Gastroesophageal sphincter (tissue), 4 donors: ENCODE results near the gene UMODL1. TPM values are rescaled to one million over a fixed set of nuclear protein-coding genes. Genes with fewer than 3 reads are reported as not detected.

ENCODE experiments used
- ATAC-seq: fragments of 150-250 bp; one replicate; pipeline ENCODE4 v1.9.1; 2016; ENCODE audit warnings: mild to moderate bottlenecking, moderate library complexity
- H3K27ac ChIP-seq, 4 donors: fragments of 200-600 bp; sonication (generic) in 3 of 4; 1 replicate in 3 of 4; 2 replicates in 1 of 4; pipeline ENCODE4 v1.5.1; 2016 to 2019
- H3K27me3 ChIP-seq: fragments of 200-600 bp; sonication (generic); one replicate; pipeline ENCODE4 v1.5.1; 2019
- H3K36me3 ChIP-seq, 2 donors: fragments of 200-600 bp; sonication (generic); one replicate each; pipeline ENCODE4 v1.5.1; 2019; ENCODE audit warnings: control low read depth in 1 of 2
- H3K4me1 ChIP-seq, 3 donors: fragments of 200-600 bp; sonication (generic); 1 replicate in 2 of 3; 2 replicates in 1 of 3; pipeline ENCODE4 v1.5.1; 2016 to 2019; ENCODE audit warnings: control low read depth in 2 of 3
- H3K4me3 ChIP-seq, 2 donors: fragments of 200-600 bp; sonication (generic); one replicate each; pipeline ENCODE4 v1.5.1; 2019; ENCODE audit warnings: mild to moderate bottlenecking in 1 of 2, moderate library complexity in 1 of 2
- H3K9me3 ChIP-seq, 3 donors: fragments of 200-600 bp; sonication (generic); one replicate each; pipeline ENCODE4 v1.5.1; 2017 to 2019; ENCODE audit warnings: control low read depth in 2 of 3
- CTCF ChIP-seq, 4 experiments: fragments of 200-600 bp in 2 of 4; fragments of 450-650 bp in 2 of 4; sonication (generic) in 1 of 4; IDR thresholded peaks; one replicate each; pipeline ENCODE4 v1.5.1; 2017 to 2019; ENCODE audit warnings: antibody characterized with exemption in 4 of 4, mild to moderate bottlenecking in 2 of 4, moderate library complexity in 2 of 4
- EP300 ChIP-seq: sonication (generic); formaldehyde crosslinking; IDR thresholded peaks from one replicate; pipeline ENCODE4 v1.6.1; 2017; ENCODE audit warnings: antibody characterized with exemption, mild to moderate bottlenecking
- POLR2A ChIP-seq, 2 donors: fragments of 450-650 bp; IDR thresholded peaks; one replicate each; pipeline ENCODE4 v1.6.1; 2017; ENCODE audit warnings: antibody characterized with exemption in 2 of 2, mild to moderate bottlenecking in 2 of 2, moderate library complexity in 1 of 2
- POLR2AphosphoS5 ChIP-seq: sonication (generic); formaldehyde crosslinking; IDR thresholded peaks from one replicate; pipeline ENCODE4 v1.6.1; 2017; ENCODE audit warnings: antibody characterized with exemption
- WGBS, 2 donors: methylation state at CpG; one replicate each; pipeline ENCODE4 v1.1.5; 2018; ENCODE audit warnings: low coverage in 1 of 2; 5-methylcytosine and 5-hydroxymethylcytosine counted together
- total RNA-seq, 4 donors: library from RNA; depleted of rRNA; stranded (reverse); fragments of >200 nt; gene quantifications; one replicate each; pipeline ENCODE4 v1.1.0, GENCODE V29; 2016

UMODL1 gene
- total RNA-seq, 4 donors from 2014 or later, result not detected

GRCh38 chr21:42039470-42039901, 31.6 kb upstream of the UMODL1 start:
- TF ChIP-seq EP300, result no peak
- TF ChIP-seq POLR2AphosphoS5, result peak; percentile 73
- TF ChIP-seq CTCF (IDR thresholded peaks at IDR 0.05), result no peak
- Histone ChIP-seq H3K4me1 (peaks cover 0 to 7% (median 0%) of the 10 kb centered on the region in 3 donors), H3K27me3 (no peaks in the 10 kb centered on the region), H3K9me3 (peaks cover 0 to 4% (median 0%) of the 10 kb centered on the region in 3 donors), H3K4me3 (no peak overlapping the region), H3K27ac (no peak overlapping the region), H3K36me3 (no peaks in the 10 kb centered on the region)
- 28 to 33% methylated on average over 2 to 3 of the region's 5 CpGs for WGBS, 2 donors
- peak; percentile 77 for ATAC-seq

GRCh38 chr21:42039911-42040351, 31.2 kb upstream of the UMODL1 start:
- 20% methylated on average over 2 of the region's 12 CpGs; no CpG with 5 or more reads in 1 of the 2 donors for WGBS, 2 donors
- H3K9me3 ChIP-seq, result peaks cover 0 to 4% (median 0%) of the 10 kb centered on the region in 3 donors
- H3K27ac ChIP-seq, result no peak overlapping the region
- peaks cover 0 to 7% (median 0%) of the 10 kb centered on the region in 3 donors for H3K4me1 ChIP-seq
- ATAC-seq, result peak; percentile 54
- H3K27me3 ChIP-seq, result no peaks in the 10 kb centered on the region
- TF ChIP-seq POLR2A (IDR thresholded peaks at IDR 0.05) (no peak), EP300 (no peak), CTCF (IDR thresholded peaks at IDR 0.05) (no peak), POLR2AphosphoS5 (no peak)
- H3K36me3 ChIP-seq, result no peaks in the 10 kb centered on the region
- no peak overlapping the region for H3K4me3 ChIP-seq

GRCh38 chr21:42040411-42041180, 30.5 kb upstream of the UMODL1 start:
- 63 to 77% methylated on average over 7 to 10 of the region's 18 CpGs for WGBS, 2 donors
- Histone ChIP-seq H3K4me1 (peaks cover 0 to 7% (median 0%) of the 10 kb centered on the region in 3 donors), H3K27me3 (no peaks in the 10 kb centered on the region), H3K27ac (no peak overlapping the region), H3K4me3 (no peak overlapping the region), H3K36me3 (no peaks in the 10 kb centered on the region), H3K9me3 (peaks cover 0 to 4% (median 0%) of the 10 kb centered on the region in 3 donors)
- ATAC-seq, result peak; percentile 46
- TF ChIP-seq POLR2A (IDR thresholded peaks at IDR 0.05) (no peak), EP300 (no peak), CTCF (IDR thresholded peaks at IDR 0.05) (no peak), POLR2AphosphoS5 (peak; percentile 35)

- H3K27ac ChIP-seq, result no peak overlapping the region
- H3K9me3 ChIP-seq, result peaks cover 0 to 4% (median 0%) of the 10 kb centered on the region in 3 donors
- ATAC-seq, result no peak
- H3K27me3 ChIP-seq, result no peaks in the 10 kb centered on the region
- WGBS, 2 donors, result 92 to 100% methylated on average over 3 to 7 of the region's 7 CpGs
- TF ChIP-seq CTCF (IDR thresholded peaks at IDR 0.05) (no peak), POLR2AphosphoS5 (no peak), EP300 (no peak), POLR2A (IDR thresholded peaks at IDR 0.05) (no peak)
- H3K4me3 ChIP-seq, result no peak overlapping the region
- H3K4me1 ChIP-seq, result peaks cover 0 to 7% (median 0%) of the 10 kb centered on the region in 3 donors
- no peaks in the 10 kb centered on the region for H3K36me3 ChIP-seq
Observed at GRCh38 chr21:42041246-42041645, 29.9 kb upstream of the UMODL1 start.

- Histone ChIP-seq H3K4me3 (no peak overlapping the region), H3K4me1 (peaks cover 0 to 7% (median 0%) of the 10 kb centered on the region in 3 donors), H3K27ac (no peak overlapping the region), H3K27me3 (no peaks in the 10 kb centered on the region), H3K9me3 (peaks cover 0 to 4% (median 0%) of the 10 kb centered on the region in 3 donors), H3K36me3 (no peaks in the 10 kb centered on the region)
- ATAC-seq, result no peak
- TF ChIP-seq CTCF (IDR thresholded peaks at IDR 0.05) (no peak), EP300 (no peak), POLR2AphosphoS5 (no peak), POLR2A (IDR thresholded peaks at IDR 0.05) (no peak)
- 83% methylated on average over 1 of the region's 4 CpGs; no CpG with 5 or more reads in 1 of the 2 donors for WGBS, 2 donors
Observed at GRCh38 chr21:42041711-42042110, 29.4 kb upstream of the UMODL1 start.
